ENCODE data around the gene IGF2R. TPM values are rescaled to one million over a fixed set of nuclear protein-coding genes. Genes with fewer than 3 reads are reported as not detected.
"Not testable (repeated sequence)": the region's sequence is repeated elsewhere in the genome, so short reads cannot be mapped to it uniquely, and the experiment has no call there.

The IGF2R gene
- total RNA-seq, 3 donors from 2014 or later, result 60.4 to 112 (median 81.0) TPM

DNA sequence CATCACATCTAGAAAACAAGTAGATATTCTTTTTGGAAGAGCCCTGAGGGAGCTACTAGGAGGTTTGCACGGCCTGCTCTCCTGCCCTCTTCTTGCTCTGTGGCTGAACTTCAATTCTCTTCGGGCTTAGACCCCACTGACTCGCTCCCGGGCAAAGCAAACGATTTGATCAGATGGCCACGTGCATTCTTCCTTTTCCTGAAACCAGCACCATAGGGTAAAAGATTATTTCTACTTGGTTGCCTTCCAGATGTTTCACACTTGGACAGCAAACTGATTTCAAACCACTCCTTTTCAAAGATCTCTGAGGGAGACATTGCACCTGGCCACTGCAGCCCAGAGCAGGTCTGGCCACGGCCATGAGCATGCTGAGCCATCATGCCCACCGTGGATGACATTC lies 152.7 kb downstream of the IGF2R start, which contains the start of gene SLC22A1:
Gene SLC22A1, plus strand, starts transcription at position 258 of the 400 bp plus-strand sequence. Its CDS starts 121 bp downstream, at position 379.
- Histone ChIP-seq H3K4me1 (no peaks in the 10 kb centered on the region), H3K27ac (no peak within 1 kb of the TSS), H3K9me3 (no peaks in the 10 kb centered on the region), H3K4me3 (no peak within 1 kb of the TSS), H3K27me3 (no peaks in the 10 kb centered on the region), H3K36me3 (no peaks in the 10 kb centered on the region)
- no peak for DNase-seq (ENCODE audit: low spot score in 2 of 2)
- intact Hi-C loops (cut with DNase I; ENCODE audit: low total_unique reads), result no loop called here
- TF ChIP-seq POLR2A (IDR thresholded peaks at IDR 0.05) (no peak), POLR2AphosphoS5 (IDR thresholded peaks at IDR 0.05) (no peak)
- TF ChIP-seq, protein P1, sequence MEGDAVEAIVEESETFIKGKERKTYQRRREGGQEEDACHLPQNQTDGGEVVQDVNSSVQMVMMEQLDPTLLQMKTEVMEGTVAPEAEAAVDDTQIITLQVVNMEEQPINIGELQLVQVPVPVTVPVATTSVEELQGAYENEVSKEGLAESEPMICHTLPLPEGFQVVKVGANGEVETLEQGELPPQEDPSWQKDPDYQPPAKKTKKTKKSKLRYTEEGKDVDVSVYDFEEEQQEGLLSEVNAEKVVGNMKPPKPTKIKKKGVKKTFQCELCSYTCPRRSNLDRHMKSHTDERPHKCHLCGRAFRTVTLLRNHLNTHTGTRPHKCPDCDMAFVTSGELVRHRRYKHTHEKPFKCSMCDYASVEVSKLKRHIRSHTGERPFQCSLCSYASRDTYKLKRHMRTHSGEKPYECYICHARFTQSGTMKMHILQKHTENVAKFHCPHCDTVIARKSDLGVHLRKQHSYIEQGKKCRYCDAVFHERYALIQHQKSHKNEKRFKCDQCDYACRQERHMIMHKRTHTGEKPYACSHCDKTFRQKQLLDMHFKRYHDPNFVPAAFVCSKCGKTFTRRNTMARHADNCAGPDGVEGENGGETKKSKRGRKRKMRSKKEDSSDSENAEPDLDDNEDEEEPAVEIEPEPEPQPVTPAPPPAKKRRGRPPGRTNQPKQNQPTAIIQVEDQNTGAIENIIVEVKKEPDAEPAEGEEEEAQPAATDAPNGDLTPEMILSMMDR (IDR thresholded peaks at IDR 0.05), result no peak

DNA sequence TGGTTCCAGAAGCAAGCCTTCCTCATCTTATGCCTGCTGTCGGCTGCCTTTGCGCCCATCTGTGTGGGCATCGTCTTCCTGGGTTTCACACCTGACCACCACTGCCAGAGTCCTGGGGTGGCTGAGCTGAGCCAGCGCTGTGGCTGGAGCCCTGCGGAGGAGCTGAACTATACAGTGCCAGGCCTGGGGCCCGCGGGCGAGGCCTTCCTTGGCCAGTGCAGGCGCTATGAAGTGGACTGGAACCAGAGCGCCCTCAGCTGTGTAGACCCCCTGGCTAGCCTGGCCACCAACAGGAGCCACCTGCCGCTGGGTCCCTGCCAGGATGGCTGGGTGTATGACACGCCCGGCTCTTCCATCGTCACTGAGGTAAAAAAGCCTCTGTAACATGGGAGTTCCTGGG lies 153.1 kb downstream of the IGF2R start:
- H3K27me3 ChIP-seq, result no peaks in the 10 kb centered on the region
- H3K4me3 ChIP-seq, result no peak overlapping the region
- no peaks in the 10 kb centered on the region for H3K9me3 ChIP-seq
- intact Hi-C loops (cut with DNase I; ENCODE audit: low total_unique reads), result no loop called here
- H3K36me3 ChIP-seq, result no peaks in the 10 kb centered on the region
- H3K27ac ChIP-seq, result no peak overlapping the region
- H3K4me1 ChIP-seq, result no peaks in the 10 kb centered on the region
- no peak for DNase-seq (ENCODE audit: low spot score in 2 of 2)
- TF ChIP-seq POLR2A (IDR thresholded peaks at IDR 0.05) (no peak), POLR2AphosphoS5 (IDR thresholded peaks at IDR 0.05) (no peak)

DNA sequence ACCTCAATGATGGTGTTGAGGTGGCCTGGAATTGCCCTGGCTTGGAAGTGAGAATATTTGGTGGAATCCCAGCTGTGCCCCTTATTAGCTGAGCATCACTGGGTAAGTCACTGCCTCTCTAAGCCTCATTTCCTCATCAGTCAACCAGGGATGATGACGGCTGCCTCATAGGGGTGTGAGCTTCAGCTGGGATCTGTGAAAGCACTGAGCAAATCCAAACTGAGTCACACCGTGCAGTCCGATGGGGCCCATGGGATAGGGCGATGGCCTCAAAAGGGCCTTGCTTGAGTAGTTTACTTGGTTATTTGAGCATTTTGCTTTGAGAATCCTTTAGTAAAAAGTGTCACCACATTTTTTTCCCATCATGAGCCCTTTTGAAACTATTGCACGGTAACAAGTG lies 153.9 kb downstream of the IGF2R start:
- intact Hi-C loops (cut with DNase I; ENCODE audit: low total_unique reads), result no loop called here
- H3K9me3 ChIP-seq, result no peaks in the 10 kb centered on the region
- TF ChIP-seq POLR2AphosphoS5 (IDR thresholded peaks at IDR 0.05) (no peak), POLR2A (IDR thresholded peaks at IDR 0.05) (no peak)
- H3K36me3 ChIP-seq, result no peaks in the 10 kb centered on the region
- no peaks in the 10 kb centered on the region for H3K27me3 ChIP-seq
- no peak for DNase-seq (ENCODE audit: low spot score in 2 of 2)
- no peak overlapping the region for H3K27ac ChIP-seq
- no peaks in the 10 kb centered on the region for H3K4me1 ChIP-seq
- H3K4me3 ChIP-seq, result no peak overlapping the region

DNA sequence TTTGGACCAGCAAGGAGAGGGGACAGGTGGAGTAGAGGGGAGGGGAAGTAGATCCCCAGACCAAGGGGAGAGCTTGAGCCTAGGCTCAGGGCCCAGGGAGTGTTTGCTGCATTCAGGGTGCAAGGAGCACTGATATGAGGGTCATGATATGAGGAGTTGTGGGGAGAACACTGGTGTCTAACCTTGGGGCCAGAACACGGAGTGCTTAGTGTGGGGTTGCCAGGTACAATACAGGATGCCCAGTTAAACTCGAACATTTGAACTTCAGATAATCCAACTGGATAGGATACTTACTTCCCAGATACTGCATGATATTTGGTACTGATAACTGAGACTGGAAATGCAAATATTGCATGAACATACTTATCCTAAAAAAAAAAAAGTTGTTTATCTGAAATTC lies 155.1 kb downstream of the IGF2R start:
- DNase-seq (ENCODE audit: low spot score in 2 of 2), result no peak

DNA sequence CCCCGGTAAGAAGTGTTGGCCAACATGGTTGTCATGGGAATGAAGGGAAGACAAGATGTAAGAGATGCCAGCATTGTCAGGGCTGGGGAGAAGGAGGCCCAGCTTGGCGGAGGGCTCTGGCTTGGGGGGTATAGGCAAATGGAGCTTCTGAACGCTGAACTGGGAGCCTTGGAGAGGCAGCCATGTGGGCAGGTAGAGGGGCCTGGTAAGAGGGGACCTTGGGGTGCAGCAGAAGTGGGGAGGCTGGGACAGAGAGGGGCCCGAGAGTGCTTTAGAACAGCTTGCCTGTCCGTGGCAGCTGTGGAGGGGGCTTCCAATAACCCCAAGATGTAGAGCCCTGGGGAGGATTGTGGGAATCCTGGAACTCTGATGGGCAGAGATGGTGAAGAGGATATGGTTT lies 155.7 kb downstream of the IGF2R start:
- DNase-seq (ENCODE audit: low spot score in 2 of 2), result no peak
- intact Hi-C loops (cut with DNase I; ENCODE audit: low total_unique reads), result no loop called here
- H3K27ac ChIP-seq, result no peak overlapping the region
- H3K36me3 ChIP-seq, result no peaks in the 10 kb centered on the region
- H3K4me3 ChIP-seq, result no peak overlapping the region
- no peaks in the 10 kb centered on the region for H3K9me3 ChIP-seq
- no peak for TF ChIP-seq POLR2AphosphoS5 (IDR thresholded peaks at IDR 0.05)
- TF ChIP-seq, protein P1 (IDR thresholded peaks at IDR 0.05), result no peak
- no peak for TF ChIP-seq POLR2A (IDR thresholded peaks at IDR 0.05)
- no peaks in the 10 kb centered on the region for H3K4me1 ChIP-seq
- no peaks in the 10 kb centered on the region for H3K27me3 ChIP-seq

More for the DNA sequence above, 155.1 kb downstream of the IGF2R start:
- no peaks in the 10 kb centered on the region for H3K27me3 ChIP-seq
- no peaks in the 10 kb centered on the region for H3K9me3 ChIP-seq
- H3K27ac ChIP-seq, result no peak overlapping the region
- intact Hi-C loops (cut with DNase I; ENCODE audit: low total_unique reads), result no loop called here
- no peak for TF ChIP-seq POLR2A (IDR thresholded peaks at IDR 0.05)
- no peak for TF ChIP-seq POLR2AphosphoS5 (IDR thresholded peaks at IDR 0.05)
- TF ChIP-seq, protein P1 (IDR thresholded peaks at IDR 0.05), result no peak
- no peak overlapping the region for H3K4me3 ChIP-seq
- H3K4me1 ChIP-seq, result no peaks in the 10 kb centered on the region
- H3K36me3 ChIP-seq, result no peaks in the 10 kb centered on the region

DNA sequence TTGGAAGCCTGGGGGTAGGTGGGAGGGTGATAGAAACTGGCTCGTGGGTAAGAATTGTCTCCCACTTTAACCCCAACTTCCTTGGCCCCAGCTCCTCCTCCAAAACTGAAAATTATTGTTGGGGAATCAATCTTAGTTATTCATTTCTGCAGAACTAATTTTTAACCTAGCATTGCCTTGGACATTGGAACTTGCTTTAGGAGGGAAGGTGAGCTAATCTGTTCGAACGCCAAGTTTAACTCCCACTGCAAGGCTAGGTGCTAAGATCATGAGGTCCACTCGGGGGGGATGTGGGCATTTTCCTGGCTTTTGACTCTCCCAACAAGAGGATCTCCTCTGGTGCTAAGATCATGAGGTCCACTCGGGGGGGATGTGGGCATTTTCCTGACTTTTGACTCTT lies 156.2 kb downstream of the IGF2R start:
- H3K4me3 ChIP-seq; H3K27me3 ChIP-seq; H3K9me3 ChIP-seq; H3K27ac ChIP-seq; DNase-seq (ENCODE audit: low spot score in 2 of 2); intact Hi-C loops (cut with DNase I; ENCODE audit: low total_unique reads); H3K4me1 ChIP-seq; H3K36me3 ChIP-seq: not testable (repeated sequence)

All from breast epithelium (tissue), 4 donors.